Activated naive CD8-positive, alpha-beta T cell treated with anti-CD3 and anti-CD28 coated beads, Interleukin-2, amount 10 ng/mL, durations not matched to agents 7 days and 5 days (primary cell): ENCODE measurements around the gene ARHGAP18. TPM values are rescaled to one million over a fixed set of nuclear protein-coding genes. Genes with fewer than 3 reads are reported as not detected.

Source experiments
- ATAC-seq: fragments of 150-1000 bp; cut with Tn5 transposase; one replicate; pipeline ENCODE4 v1.10.0; 2021; ENCODE audit warnings: low read depth, moderate library complexity
- POLR2A ChIA-PET: fragments of 350-600 bp; sonication (Branson Sonifier 250); formaldehyde crosslinking; loops from one replicate; lab custom pipeline; 2021; ENCODE audit warnings: antibody characterized with exemption; lab: Charles Lee
- DNase-seq: peaks from one replicate; pipeline ENCODE4 v3.0.0; 2021
- H3K27ac Mint-ChIP-seq: one replicate; pipeline ENCODE4 v1.8.0; 2022; ENCODE audit warnings: mild to moderate bottlenecking, mixed read lengths
- H3K27me3 Mint-ChIP-seq: one replicate; pipeline ENCODE4 v1.8.0; 2022; ENCODE audit warnings: mild to moderate bottlenecking, moderate library complexity, mixed read lengths
- H3K36me3 Mint-ChIP-seq: one replicate; pipeline ENCODE4 v1.8.0; 2021; ENCODE audit warnings: mild to moderate bottlenecking, mixed read lengths
- H3K4me1 Mint-ChIP-seq: one replicate; pipeline ENCODE4 v1.8.0; 2021; ENCODE audit warnings: mixed read lengths
- H3K4me3 Mint-ChIP-seq: one replicate; pipeline ENCODE4 v1.8.0; 2022; ENCODE audit warnings: mild to moderate bottlenecking, moderate library complexity, mixed read lengths
- H3K9me3 Mint-ChIP-seq: one replicate; pipeline ENCODE4 v1.8.0; 2021; ENCODE audit warnings: mixed read lengths
- total RNA-seq, 2 experiments: library from RNA; stranded (reverse); gene quantifications; one replicate each; pipeline ENCODE4 v1.2.3, GENCODE V29; 2021

The ARHGAP18 gene
- total RNA-seq, 2 experiments from 2014 or later, result 12.1 to 12.7 TPM

- no peak overlapping the region for H3K27ac Mint-ChIP-seq
- no peak overlapping the region for H3K4me3 Mint-ChIP-seq
- no peaks in the 10 kb centered on the region for H3K27me3 Mint-ChIP-seq
- no peaks in the 10 kb centered on the region for H3K4me1 Mint-ChIP-seq
- H3K36me3 Mint-ChIP-seq, result peaks cover 29% of the 10 kb centered on the region
- H3K9me3 Mint-ChIP-seq, result peaks cover 1% of the 10 kb centered on the region
- DNase-seq (no peak), ATAC-seq (no peak)
- POLR2A ChIA-PET, result no interaction called here
These were observed 72.5 kb downstream of the ARHGAP18 start for GRCh38 chr6:129637340-129638054.

- Mint-ChIP-seq H3K4me3 (no peak overlapping the region), H3K36me3 (peaks cover 27% of the 10 kb centered on the region), H3K4me1 (no peaks in the 10 kb centered on the region), H3K27me3 (no peaks in the 10 kb centered on the region), H3K27ac (no peak overlapping the region), H3K9me3 (no peaks in the 10 kb centered on the region)
- no peak for ATAC-seq
- DNase-seq, result no peak
- POLR2A ChIA-PET, result no interaction called here
These were observed 74.4 kb downstream of the ARHGAP18 start for GRCh38 chr6:129635396-129636130.

- POLR2A ChIA-PET, result no interaction called here
- H3K9me3 Mint-ChIP-seq, result no peaks in the 10 kb centered on the region
- ATAC-seq (no peak), DNase-seq (no peak)
- H3K36me3 Mint-ChIP-seq, result peaks cover 25% of the 10 kb centered on the region
- H3K4me1 Mint-ChIP-seq, result no peaks in the 10 kb centered on the region
- no peaks in the 10 kb centered on the region for H3K27me3 Mint-ChIP-seq
- H3K4me3 Mint-ChIP-seq, result no peak overlapping the region
- H3K27ac Mint-ChIP-seq, result no peak overlapping the region
These were observed 75.4 kb downstream of the ARHGAP18 start for GRCh38 chr6:129634411-129635230.

DNA sequence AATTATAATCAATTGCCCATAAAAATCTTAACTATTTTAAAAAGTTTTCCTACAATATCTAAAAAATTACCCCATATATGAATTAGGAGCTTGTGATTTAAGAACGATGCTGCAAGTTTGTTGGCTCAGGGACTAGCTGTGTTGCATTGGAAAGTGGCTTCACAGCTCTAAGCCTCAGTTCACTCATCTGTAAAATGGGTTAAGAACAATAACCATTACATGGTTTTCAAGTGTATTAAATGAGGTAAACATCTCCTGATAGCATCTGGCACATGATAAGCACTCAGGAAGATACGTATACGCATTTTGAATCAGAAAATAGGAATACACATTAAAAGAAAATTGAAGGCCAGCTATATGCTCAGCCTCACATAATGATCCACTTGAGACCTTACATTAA lies 76.4 kb downstream of the ARHGAP18 start:
- ATAC-seq (no peak), DNase-seq (no peak)
- Mint-ChIP-seq H3K4me1 (no peaks in the 10 kb centered on the region), H3K27me3 (no peaks in the 10 kb centered on the region), H3K9me3 (no peaks in the 10 kb centered on the region), H3K36me3 (peaks cover 29% of the 10 kb centered on the region), H3K27ac (no peak overlapping the region), H3K4me3 (no peak overlapping the region)
- POLR2A ChIA-PET, result no interaction called here

- H3K27me3 Mint-ChIP-seq, result no peaks in the 10 kb centered on the region
- H3K36me3 Mint-ChIP-seq, result peaks cover 25% of the 10 kb centered on the region
- no peaks in the 10 kb centered on the region for H3K4me1 Mint-ChIP-seq
- DNase-seq (no peak), ATAC-seq (no peak)
- H3K9me3 Mint-ChIP-seq, result no peaks in the 10 kb centered on the region
- H3K4me3 Mint-ChIP-seq, result no peak overlapping the region
- POLR2A ChIA-PET, result no interaction called here
- H3K27ac Mint-ChIP-seq, result no peak overlapping the region
These were observed 77.8 kb downstream of the ARHGAP18 start for GRCh38 chr6:129632172-129632613.

DNA sequence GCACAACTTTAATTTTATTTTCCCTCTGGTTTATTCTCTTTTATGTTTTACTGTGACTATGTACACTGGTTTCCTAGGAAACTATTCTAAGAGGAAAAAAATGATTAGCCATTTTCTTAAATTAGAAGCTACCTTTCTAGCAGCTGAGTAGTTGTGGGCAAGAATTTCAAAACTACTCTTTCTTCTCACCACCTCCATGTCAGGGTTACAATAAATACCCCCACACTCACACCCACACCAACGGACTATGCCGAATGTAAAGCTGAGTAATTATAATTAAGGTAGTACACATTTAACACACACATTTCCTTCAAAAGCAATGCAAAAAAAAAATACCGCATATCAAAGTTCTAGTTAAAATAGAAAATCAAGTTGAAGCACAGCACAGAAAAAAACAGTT lies 78.9 kb downstream of the ARHGAP18 start:
- no peak for ATAC-seq
- Mint-ChIP-seq H3K4me1 (no peaks in the 10 kb centered on the region), H3K4me3 (no peak overlapping the region), H3K27ac (no peak overlapping the region), H3K9me3 (no peaks in the 10 kb centered on the region), H3K36me3 (peaks cover 21% of the 10 kb centered on the region), H3K27me3 (no peaks in the 10 kb centered on the region)
- no peak for DNase-seq
- POLR2A ChIA-PET, result interaction anchor here (0.5 kb wide), 1 partner anchor 259 kb away, joined by 3 read pairs; no protein-coding TSS in a partner anchor

- no peak overlapping the region for H3K27ac Mint-ChIP-seq
These were observed 79.4 kb downstream of the ARHGAP18 start for GRCh38 chr6:129630596-129630995.

GRCh38 chr6:129628101-129628815 lies 81.7 kb downstream of the ARHGAP18 start:
- H3K27ac Mint-ChIP-seq, result no peak overlapping the region
- no peak overlapping the region for H3K4me3 Mint-ChIP-seq

More at GRCh38 chr6:129630596-129630995, 79.4 kb downstream of the ARHGAP18 start:
- Mint-ChIP-seq H3K9me3 (no peaks in the 10 kb centered on the region), H3K36me3 (peaks cover 19% of the 10 kb centered on the region), H3K4me1 (no peaks in the 10 kb centered on the region), H3K4me3 (no peak overlapping the region), H3K27me3 (no peaks in the 10 kb centered on the region)
- ATAC-seq (no peak), DNase-seq (no peak)
- POLR2A ChIA-PET, result no interaction called here

DNA sequence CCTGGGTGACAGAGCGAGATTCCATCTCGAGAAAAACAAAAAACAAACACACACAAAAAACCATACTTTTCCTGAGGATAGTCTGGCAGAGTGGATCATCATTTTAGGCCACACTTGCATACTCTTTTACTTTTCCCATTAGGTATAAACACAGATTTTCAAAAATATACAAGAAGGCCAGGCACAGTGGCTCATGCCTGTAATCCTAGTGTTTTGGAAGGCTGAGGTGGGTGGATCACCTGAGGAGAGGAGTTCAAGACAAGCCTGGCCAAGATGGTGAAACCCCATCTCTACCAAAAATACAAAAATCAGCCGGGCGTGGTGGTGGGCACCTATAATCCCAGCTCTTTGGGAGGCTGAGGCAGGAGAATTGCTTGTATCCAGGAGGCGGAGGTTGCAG lies 85.5 kb downstream of the ARHGAP18 start:
- POLR2A ChIA-PET, result no interaction called here
- Mint-ChIP-seq H3K27me3 (no peaks in the 10 kb centered on the region), H3K36me3 (peaks cover 10% of the 10 kb centered on the region), H3K4me3 (no peak overlapping the region), H3K4me1 (no peaks in the 10 kb centered on the region), H3K9me3 (no peaks in the 10 kb centered on the region), H3K27ac (no peak overlapping the region)
- no peak for DNase-seq
- ATAC-seq, result no peak

More at GRCh38 chr6:129628101-129628815, 81.7 kb downstream of the ARHGAP18 start:
- Mint-ChIP-seq H3K4me1 (no peaks in the 10 kb centered on the region), H3K27me3 (no peaks in the 10 kb centered on the region), H3K9me3 (no peaks in the 10 kb centered on the region), H3K36me3 (peaks cover 13% of the 10 kb centered on the region)
- DNase-seq (no peak), ATAC-seq (no peak)
- POLR2A ChIA-PET, result no interaction called here

GRCh38 chr6:129623008-129623732 lies 86.8 kb downstream of the ARHGAP18 start:
- Mint-ChIP-seq H3K9me3 (no peaks in the 10 kb centered on the region), H3K4me3 (no peak overlapping the region), H3K4me1 (peaks cover 4% of the 10 kb centered on the region), H3K27me3 (no peaks in the 10 kb centered on the region), H3K27ac (no peak overlapping the region), H3K36me3 (peaks cover 10% of the 10 kb centered on the region)
- ATAC-seq, result no peak
- no peak for DNase-seq
- POLR2A ChIA-PET, result no interaction called here

- no peaks in the 10 kb centered on the region for H3K27me3 Mint-ChIP-seq
- ATAC-seq, result no peak
- no peak for DNase-seq
- POLR2A ChIA-PET, result no interaction called here
- H3K36me3 Mint-ChIP-seq, result peaks cover 12% of the 10 kb centered on the region
- H3K27ac Mint-ChIP-seq, result no peak overlapping the region
- peaks cover 4% of the 10 kb centered on the region for H3K4me1 Mint-ChIP-seq
- H3K4me3 Mint-ChIP-seq, result no peak overlapping the region
- no peaks in the 10 kb centered on the region for H3K9me3 Mint-ChIP-seq
These were observed 88.7 kb downstream of the ARHGAP18 start for GRCh38 chr6:129621252-129621651.

- ATAC-seq, result no peak
- no peak for DNase-seq
- Mint-ChIP-seq H3K4me3 (no peak overlapping the region), H3K36me3 (peaks cover 12% of the 10 kb centered on the region), H3K27me3 (no peaks in the 10 kb centered on the region), H3K4me1 (peaks cover 4% of the 10 kb centered on the region), H3K27ac (no peak overlapping the region), H3K9me3 (no peaks in the 10 kb centered on the region)
- POLR2A ChIA-PET, result no interaction called here
These were observed 89.8 kb downstream of the ARHGAP18 start for GRCh38 chr6:129620234-129620610.
